ENCODE results near the gene NUTM2F.
"Not testable (repeated sequence)": the region's sequence is repeated elsewhere in the genome, so short reads cannot be mapped to it uniquely, and the experiment has no call there.

- not testable (repeated sequence) for TF ChIP-seq POLR2A (IDR thresholded peaks at IDR 0.05); EP300 (IDR thresholded peaks at IDR 0.05; ENCODE audit: low read depth)
- TF ChIP-seq, protein P1, sequence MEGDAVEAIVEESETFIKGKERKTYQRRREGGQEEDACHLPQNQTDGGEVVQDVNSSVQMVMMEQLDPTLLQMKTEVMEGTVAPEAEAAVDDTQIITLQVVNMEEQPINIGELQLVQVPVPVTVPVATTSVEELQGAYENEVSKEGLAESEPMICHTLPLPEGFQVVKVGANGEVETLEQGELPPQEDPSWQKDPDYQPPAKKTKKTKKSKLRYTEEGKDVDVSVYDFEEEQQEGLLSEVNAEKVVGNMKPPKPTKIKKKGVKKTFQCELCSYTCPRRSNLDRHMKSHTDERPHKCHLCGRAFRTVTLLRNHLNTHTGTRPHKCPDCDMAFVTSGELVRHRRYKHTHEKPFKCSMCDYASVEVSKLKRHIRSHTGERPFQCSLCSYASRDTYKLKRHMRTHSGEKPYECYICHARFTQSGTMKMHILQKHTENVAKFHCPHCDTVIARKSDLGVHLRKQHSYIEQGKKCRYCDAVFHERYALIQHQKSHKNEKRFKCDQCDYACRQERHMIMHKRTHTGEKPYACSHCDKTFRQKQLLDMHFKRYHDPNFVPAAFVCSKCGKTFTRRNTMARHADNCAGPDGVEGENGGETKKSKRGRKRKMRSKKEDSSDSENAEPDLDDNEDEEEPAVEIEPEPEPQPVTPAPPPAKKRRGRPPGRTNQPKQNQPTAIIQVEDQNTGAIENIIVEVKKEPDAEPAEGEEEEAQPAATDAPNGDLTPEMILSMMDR (IDR thresholded peaks at IDR 0.05) = not testable (repeated sequence)
Measured at GRCh38 chr9:94351901-94352723, 23.7 kb upstream of the NUTM2F start.

Measured in transverse colon (tissue), 3 donors.